WTC11 (cell line): Measurements from ENCODE around the gene SOD1. TPM values are rescaled to one million over a fixed set of nuclear protein-coding genes. Genes with fewer than 3 reads are reported as not detected.

Source experiments
- ATAC-seq: fragments of 200-7000 bp; cut with Tn5 transposase; 2 replicates; pipeline ENCODE4 v1.10.0; 2021; ENCODE audit warnings: mild to moderate bottlenecking, moderate library complexity
- CTCF ChIA-PET: fragments of 300-600 bp; sonication (Branson Sonifier 250); formaldehyde crosslinking; loops from one replicate; lab custom pipeline; 2021; ENCODE audit warnings: antibody characterized with exemption; lab: Charles Lee
- POLR2A ChIA-PET: fragments of 350-600 bp; sonication (Branson Sonifier 250); formaldehyde crosslinking; loops from one replicate; lab custom pipeline; 2021; ENCODE audit warnings: antibody characterized with exemption; lab: Charles Lee
- DNase-seq: peaks from one replicate; pipeline ENCODE4 v3.0.0; 2021; ENCODE audit warnings: low spot score
- H3K27ac Mint-ChIP-seq: 2 replicates; pipeline ENCODE4 v1.8.0; 2021; ENCODE audit warnings: mixed read lengths
- H3K27me3 Mint-ChIP-seq: 2 replicates; pipeline ENCODE4 v1.8.0; 2021; ENCODE audit warnings: low read depth, mild to moderate bottlenecking, moderate library complexity, mixed read lengths
- H3K36me3 Mint-ChIP-seq: 2 replicates; pipeline ENCODE4 v1.8.0; 2021; ENCODE audit warnings: mixed read lengths
- H3K4me1 Mint-ChIP-seq: 2 replicates; pipeline ENCODE4 v1.8.0; 2022; ENCODE audit warnings: mixed read lengths
- H3K4me3 Mint-ChIP-seq: 2 replicates; pipeline ENCODE4 v1.8.0; 2021; ENCODE audit warnings: mild to moderate bottlenecking, moderate library complexity, mixed read lengths
- H3K9me3 Mint-ChIP-seq: 2 replicates; pipeline ENCODE4 v1.8.0; 2021; ENCODE audit warnings: mixed read lengths
- EMX1 ChIP-seq: fragments of 250-450 bp; sonication (Bioruptor Pico); IDR thresholded peaks from 2 replicates; pipeline ENCODE4 v1.8.0; 2021; ENCODE audit warnings: mild to moderate bottlenecking
- FOXP1 ChIP-seq: sonication (generic); formaldehyde crosslinking; IDR thresholded peaks from 2 replicates; pipeline ENCODE4 v1.8.0; 2022; ENCODE audit warnings: missing genetic modification reagents, mild to moderate bottlenecking, moderate library complexity, borderline replicate concordance
- JAZF1 ChIP-seq: fragments of 250-450 bp; sonication (Bioruptor Pico); IDR thresholded peaks from 2 replicates; pipeline ENCODE4 v1.9.0; 2021; ENCODE audit warnings: moderate library complexity, mild to moderate bottlenecking, inconsistent platforms
- NR2C2 ChIP-seq: sonication (generic); formaldehyde crosslinking; IDR thresholded peaks from 2 replicates; pipeline ENCODE4 v1.8.0; 2022; ENCODE audit warnings: mild to moderate bottlenecking, missing genetic modification reagents
- NR3C1 ChIP-seq: sonication (generic); formaldehyde crosslinking; conservative IDR thresholded peaks from 2 replicates; pipeline ENCODE4 v1.8.1; 2023; ENCODE audit warnings: low read depth, mild to moderate bottlenecking, missing genetic modification reagents
- PRRX2 ChIP-seq: fragments of 250-450 bp; sonication (Bioruptor Pico); IDR thresholded peaks from 2 replicates; pipeline ENCODE4 v1.8.0; 2021; ENCODE audit warnings: mild to moderate bottlenecking
- RELA ChIP-seq: sonication (generic); formaldehyde crosslinking; IDR thresholded peaks from 2 replicates; pipeline ENCODE4 v1.8.1; 2022; ENCODE audit warnings: missing genetic modification reagents, mild to moderate bottlenecking, borderline replicate concordance
- TCF7 ChIP-seq: sonication (generic); formaldehyde crosslinking; IDR thresholded peaks from 2 replicates; pipeline ENCODE4 v1.8.0; 2022; ENCODE audit warnings: mild to moderate bottlenecking, low read depth, missing genetic modification reagents, moderate library complexity
- ZNF219 ChIP-seq: sonication (generic); formaldehyde crosslinking; IDR thresholded peaks from 2 replicates; pipeline ENCODE4 v1.8.0; 2023; ENCODE audit warnings: missing genetic modification reagents, mild to moderate bottlenecking, borderline replicate concordance
- ZNF232 ChIP-seq: sonication (generic); formaldehyde crosslinking; IDR thresholded peaks from 2 replicates; pipeline ENCODE4 v1.8.0; 2022; ENCODE audit warnings: mild to moderate bottlenecking, missing genetic modification reagents
- total RNA-seq: library from RNA; stranded (reverse); gene quantifications from 3 replicates; pipeline ENCODE4 v1.2.3, GENCODE V29; 2021
- TF ChIP-seq, protein P1 (sequence below): sonication (generic); formaldehyde crosslinking; IDR thresholded peaks from 2 replicates; pipeline ENCODE4 v1.8.0; 2022; ENCODE audit warnings: missing genetic modification reagents
- TF ChIP-seq, protein P2 (sequence below): fragments of 250-450 bp; sonication (Bioruptor Pico); IDR thresholded peaks from 2 replicates; pipeline ENCODE4 v1.9.0; 2021; ENCODE audit warnings: mild to moderate bottlenecking
- TF ChIP-seq, protein P3 (sequence below): fragments of 250-450 bp; sonication (Bioruptor Pico); IDR thresholded peaks from 2 replicates; pipeline ENCODE4 v2.1.2; 2022; ENCODE audit warnings: mild to moderate bottlenecking, moderate library complexity
- TF ChIP-seq, protein P4 (sequence below): sonication (generic); formaldehyde crosslinking; IDR thresholded peaks from 2 replicates; pipeline ENCODE4 v1.8.1; 2022; ENCODE audit warnings: mild to moderate bottlenecking, missing genetic modification reagents, moderate library complexity, borderline replicate concordance
- TF ChIP-seq, protein P5 (sequence below): sonication (generic); formaldehyde crosslinking; IDR thresholded peaks from 2 replicates; pipeline ENCODE4 v1.8.0; 2023; ENCODE audit warnings: mild to moderate bottlenecking, missing genetic modification reagents
- TF ChIP-seq, protein P6 (sequence below): sonication (generic); formaldehyde crosslinking; IDR thresholded peaks from 2 replicates; pipeline ENCODE4 v1.8.0; 2023; ENCODE audit warnings: missing genetic modification reagents

Gene SOD1
- total RNA-seq, 1 experiment from 2014 or later, result 181 TPM

DNA sequence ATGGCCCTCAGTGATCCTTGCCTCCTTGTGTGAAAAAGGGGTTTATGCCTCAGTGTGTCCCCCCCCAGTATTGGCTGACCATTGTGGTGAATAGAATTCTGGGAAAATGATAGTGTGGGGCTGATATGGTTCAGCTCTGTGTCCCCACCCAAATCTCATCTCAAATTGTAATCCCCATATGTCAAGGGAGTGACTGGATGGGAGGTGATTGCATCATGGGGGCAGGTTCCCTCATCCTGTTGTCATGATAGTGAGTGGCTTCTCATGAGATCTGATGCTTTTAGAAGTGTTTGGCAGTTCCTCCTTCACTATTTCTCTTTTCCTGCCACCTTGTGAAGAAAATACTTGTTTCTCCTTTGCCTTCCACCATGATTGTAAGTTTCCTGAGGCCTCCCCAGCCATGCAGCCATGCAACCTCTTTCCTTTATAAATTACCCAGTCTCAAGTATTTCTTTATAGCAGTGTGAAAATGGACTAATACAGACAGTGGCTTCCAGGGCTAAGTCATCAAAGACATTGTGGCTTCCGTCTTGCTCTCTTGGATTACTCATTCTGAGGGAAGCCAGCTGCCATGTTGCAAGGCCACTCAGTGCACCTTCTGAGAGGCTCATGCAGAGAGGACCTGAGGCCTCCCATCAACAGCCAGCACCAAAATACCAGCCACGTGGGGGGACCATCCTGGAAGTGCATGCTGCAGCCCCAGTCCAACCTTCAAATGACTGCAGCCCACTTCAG is 40.6 kb upstream of the SOD1 start (continued):
- TF ChIP-seq, protein P1, sequence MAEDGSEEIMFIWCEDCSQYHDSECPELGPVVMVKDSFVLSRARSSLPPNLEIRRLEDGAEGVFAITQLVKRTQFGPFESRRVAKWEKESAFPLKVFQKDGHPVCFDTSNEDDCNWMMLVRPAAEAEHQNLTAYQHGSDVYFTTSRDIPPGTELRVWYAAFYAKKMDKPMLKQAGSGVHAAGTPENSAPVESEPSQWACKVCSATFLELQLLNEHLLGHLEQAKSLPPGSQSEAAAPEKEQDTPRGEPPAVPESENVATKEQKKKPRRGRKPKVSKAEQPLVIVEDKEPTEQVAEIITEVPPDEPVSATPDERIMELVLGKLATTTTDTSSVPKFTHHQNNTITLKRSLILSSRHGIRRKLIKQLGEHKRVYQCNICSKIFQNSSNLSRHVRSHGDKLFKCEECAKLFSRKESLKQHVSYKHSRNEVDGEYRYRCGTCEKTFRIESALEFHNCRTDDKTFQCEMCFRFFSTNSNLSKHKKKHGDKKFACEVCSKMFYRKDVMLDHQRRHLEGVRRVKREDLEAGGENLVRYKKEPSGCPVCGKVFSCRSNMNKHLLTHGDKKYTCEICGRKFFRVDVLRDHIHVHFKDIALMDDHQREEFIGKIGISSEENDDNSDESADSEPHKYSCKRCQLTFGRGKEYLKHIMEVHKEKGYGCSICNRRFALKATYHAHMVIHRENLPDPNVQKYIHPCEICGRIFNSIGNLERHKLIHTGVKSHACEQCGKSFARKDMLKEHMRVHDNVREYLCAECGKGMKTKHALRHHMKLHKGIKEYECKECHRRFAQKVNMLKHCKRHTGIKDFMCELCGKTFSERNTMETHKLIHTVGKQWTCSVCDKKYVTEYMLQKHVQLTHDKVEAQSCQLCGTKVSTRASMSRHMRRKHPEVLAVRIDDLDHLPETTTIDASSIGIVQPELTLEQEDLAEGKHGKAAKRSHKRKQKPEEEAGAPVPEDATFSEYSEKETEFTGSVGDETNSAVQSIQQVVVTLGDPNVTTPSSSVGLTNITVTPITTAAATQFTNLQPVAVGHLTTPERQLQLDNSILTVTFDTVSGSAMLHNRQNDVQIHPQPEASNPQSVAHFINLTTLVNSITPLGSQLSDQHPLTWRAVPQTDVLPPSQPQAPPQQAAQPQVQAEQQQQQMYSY (CRISPR knock-in tag), result no peak
- no peak for TF ChIP-seq FOXP1

DNA sequence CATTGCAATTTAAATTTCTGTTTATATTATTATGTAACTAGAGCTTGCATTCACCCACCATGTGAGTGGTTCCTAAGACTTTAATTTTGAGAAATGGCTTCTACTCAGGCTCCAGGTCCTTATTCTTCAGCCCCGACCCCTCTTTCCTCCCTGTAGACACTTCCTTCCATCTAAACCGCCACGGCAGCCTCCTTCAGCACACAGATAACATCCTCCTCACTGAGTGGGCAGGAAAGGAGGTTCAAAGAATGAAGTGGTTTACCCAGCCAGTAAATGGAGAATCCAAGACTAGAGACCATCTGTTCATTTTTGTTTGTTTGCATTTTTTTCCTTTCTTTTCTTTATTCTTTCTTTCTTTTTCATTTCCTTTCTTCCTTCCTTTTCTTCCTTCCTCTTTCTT is 37.1 kb upstream of the SOD1 start:
- Mint-ChIP-seq H3K27ac (no peak overlapping the region), H3K27me3 (no peaks in the 10 kb centered on the region; the same call in 1 of the 2 replicates), H3K36me3 (peaks cover 2% of the 10 kb centered on the region; the same call in 1 of the 2 replicates), H3K9me3 (peaks cover 16% of the 10 kb centered on the region), H3K4me3 (no peak overlapping the region), H3K4me1 (no peaks in the 10 kb centered on the region)
- DNase-seq, result no peak
- CTCF ChIA-PET, result no interaction called here
- TF ChIP-seq, protein P2, sequence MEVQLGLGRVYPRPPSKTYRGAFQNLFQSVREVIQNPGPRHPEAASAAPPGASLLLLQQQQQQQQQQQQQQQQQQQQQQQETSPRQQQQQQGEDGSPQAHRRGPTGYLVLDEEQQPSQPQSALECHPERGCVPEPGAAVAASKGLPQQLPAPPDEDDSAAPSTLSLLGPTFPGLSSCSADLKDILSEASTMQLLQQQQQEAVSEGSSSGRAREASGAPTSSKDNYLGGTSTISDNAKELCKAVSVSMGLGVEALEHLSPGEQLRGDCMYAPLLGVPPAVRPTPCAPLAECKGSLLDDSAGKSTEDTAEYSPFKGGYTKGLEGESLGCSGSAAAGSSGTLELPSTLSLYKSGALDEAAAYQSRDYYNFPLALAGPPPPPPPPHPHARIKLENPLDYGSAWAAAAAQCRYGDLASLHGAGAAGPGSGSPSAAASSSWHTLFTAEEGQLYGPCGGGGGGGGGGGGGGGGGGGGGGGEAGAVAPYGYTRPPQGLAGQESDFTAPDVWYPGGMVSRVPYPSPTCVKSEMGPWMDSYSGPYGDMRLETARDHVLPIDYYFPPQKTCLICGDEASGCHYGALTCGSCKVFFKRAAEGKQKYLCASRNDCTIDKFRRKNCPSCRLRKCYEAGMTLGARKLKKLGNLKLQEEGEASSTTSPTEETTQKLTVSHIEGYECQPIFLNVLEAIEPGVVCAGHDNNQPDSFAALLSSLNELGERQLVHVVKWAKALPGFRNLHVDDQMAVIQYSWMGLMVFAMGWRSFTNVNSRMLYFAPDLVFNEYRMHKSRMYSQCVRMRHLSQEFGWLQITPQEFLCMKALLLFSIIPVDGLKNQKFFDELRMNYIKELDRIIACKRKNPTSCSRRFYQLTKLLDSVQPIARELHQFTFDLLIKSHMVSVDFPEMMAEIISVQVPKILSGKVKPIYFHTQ (CRISPR knock-in tag), result no peak
- TF ChIP-seq ZNF232, result no peak
- TF ChIP-seq, protein P3, sequence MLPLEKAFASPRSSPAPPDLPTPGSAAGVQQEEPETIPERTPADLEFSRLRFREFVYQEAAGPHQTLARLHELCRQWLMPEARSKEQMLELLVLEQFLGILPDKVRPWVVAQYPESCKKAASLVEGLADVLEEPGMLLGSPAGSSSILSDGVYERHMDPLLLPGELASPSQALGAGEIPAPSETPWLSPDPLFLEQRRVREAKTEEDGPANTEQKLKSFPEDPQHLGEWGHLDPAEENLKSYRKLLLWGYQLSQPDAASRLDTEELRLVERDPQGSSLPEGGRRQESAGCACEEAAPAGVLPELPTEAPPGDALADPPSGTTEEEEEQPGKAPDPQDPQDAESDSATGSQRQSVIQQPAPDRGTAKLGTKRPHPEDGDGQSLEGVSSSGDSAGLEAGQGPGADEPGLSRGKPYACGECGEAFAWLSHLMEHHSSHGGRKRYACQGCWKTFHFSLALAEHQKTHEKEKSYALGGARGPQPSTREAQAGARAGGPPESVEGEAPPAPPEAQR (CRISPR knock-in tag), result no peak
- TF ChIP-seq FOXP1, result no peak
- TF ChIP-seq, protein P4, sequence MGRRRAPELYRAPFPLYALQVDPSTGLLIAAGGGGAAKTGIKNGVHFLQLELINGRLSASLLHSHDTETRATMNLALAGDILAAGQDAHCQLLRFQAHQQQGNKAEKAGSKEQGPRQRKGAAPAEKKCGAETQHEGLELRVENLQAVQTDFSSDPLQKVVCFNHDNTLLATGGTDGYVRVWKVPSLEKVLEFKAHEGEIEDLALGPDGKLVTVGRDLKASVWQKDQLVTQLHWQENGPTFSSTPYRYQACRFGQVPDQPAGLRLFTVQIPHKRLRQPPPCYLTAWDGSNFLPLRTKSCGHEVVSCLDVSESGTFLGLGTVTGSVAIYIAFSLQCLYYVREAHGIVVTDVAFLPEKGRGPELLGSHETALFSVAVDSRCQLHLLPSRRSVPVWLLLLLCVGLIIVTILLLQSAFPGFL, result no peak
- POLR2A ChIA-PET, result no interaction called here
- no peak for ATAC-seq

DNA sequence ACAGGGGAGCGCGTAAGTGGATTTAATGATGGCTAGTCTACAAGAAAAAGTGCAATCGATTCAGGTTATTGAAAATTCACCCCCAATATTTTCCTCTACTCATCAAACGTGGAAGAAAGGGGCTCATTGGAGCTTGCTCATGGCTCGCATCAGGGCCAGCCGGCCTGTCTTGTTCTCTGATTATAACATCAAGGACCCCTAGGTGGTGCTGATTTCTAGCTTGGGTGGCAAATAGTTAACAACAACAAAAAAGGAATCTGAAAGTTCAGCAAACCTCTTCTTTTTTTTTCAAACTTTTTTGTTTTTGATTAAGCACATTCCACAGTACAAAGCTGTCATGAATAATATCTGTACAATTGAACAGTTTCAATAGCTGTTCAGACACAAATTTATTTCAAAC is 35.8 kb upstream of the SOD1 start:
- CTCF ChIA-PET, result interaction anchor here (0.6 to 1.6 kb wide), 4 partner anchors 10 to 52 kb away, joined by 3 to 6 read pairs (median 4); no protein-coding TSS in a partner anchor

More for the DNA sequence above, 35.8 kb upstream of the SOD1 start:
- ATAC-seq (peak; percentile 69), DNase-seq (no peak)
- Mint-ChIP-seq H3K27ac (no peak overlapping the region), H3K4me3 (no peak overlapping the region), H3K36me3 (peaks cover 2% of the 10 kb centered on the region; the same call in 1 of the 2 replicates), H3K4me1 (no peaks in the 10 kb centered on the region), H3K9me3 (peaks cover 14% of the 10 kb centered on the region), H3K27me3 (no peaks in the 10 kb centered on the region; the same call in 1 of the 2 replicates)
- TF ChIP-seq NR2C2 (CRISPR knock-in tag), result no peak
- TF ChIP-seq TCF7 (CRISPR knock-in tag), result no peak
- no peak for TF ChIP-seq EMX1 (CRISPR knock-in tag)
- TF ChIP-seq, protein P5, sequence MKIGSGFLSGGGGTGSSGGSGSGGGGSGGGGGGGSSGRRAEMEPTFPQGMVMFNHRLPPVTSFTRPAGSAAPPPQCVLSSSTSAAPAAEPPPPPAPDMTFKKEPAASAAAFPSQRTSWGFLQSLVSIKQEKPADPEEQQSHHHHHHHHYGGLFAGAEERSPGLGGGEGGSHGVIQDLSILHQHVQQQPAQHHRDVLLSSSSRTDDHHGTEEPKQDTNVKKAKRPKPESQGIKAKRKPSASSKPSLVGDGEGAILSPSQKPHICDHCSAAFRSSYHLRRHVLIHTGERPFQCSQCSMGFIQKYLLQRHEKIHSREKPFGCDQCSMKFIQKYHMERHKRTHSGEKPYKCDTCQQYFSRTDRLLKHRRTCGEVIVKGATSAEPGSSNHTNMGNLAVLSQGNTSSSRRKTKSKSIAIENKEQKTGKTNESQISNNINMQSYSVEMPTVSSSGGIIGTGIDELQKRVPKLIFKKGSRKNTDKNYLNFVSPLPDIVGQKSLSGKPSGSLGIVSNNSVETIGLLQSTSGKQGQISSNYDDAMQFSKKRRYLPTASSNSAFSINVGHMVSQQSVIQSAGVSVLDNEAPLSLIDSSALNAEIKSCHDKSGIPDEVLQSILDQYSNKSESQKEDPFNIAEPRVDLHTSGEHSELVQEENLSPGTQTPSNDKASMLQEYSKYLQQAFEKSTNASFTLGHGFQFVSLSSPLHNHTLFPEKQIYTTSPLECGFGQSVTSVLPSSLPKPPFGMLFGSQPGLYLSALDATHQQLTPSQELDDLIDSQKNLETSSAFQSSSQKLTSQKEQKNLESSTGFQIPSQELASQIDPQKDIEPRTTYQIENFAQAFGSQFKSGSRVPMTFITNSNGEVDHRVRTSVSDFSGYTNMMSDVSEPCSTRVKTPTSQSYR (CRISPR knock-in tag), result no peak
- TF ChIP-seq NR3C1 (CRISPR knock-in tag), result no peak
- TF ChIP-seq ZNF232, result no peak
- TF ChIP-seq PRRX2 (CRISPR knock-in tag), result no peak
- no peak for TF ChIP-seq JAZF1 (CRISPR knock-in tag)
- TF ChIP-seq, protein P6, sequence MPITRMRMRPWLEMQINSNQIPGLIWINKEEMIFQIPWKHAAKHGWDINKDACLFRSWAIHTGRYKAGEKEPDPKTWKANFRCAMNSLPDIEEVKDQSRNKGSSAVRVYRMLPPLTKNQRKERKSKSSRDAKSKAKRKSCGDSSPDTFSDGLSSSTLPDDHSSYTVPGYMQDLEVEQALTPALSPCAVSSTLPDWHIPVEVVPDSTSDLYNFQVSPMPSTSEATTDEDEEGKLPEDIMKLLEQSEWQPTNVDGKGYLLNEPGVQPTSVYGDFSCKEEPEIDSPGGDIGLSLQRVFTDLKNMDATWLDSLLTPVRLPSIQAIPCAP, result no peak
- TF ChIP-seq RELA (CRISPR knock-in tag), result no peak
- no peak for TF ChIP-seq ZNF219 (CRISPR knock-in tag)
- POLR2A ChIA-PET, result interaction anchor here (0.5 kb wide), 1 partner anchor 77 kb away, joined by 3 read pairs; no protein-coding TSS in a partner anchor
